ENCODE data around the gene CDKN2D.

CDKN2D gene

GRCh38 chr19:10568826-10569651 is at the start of gene CDKN2D:
CDKN2D (minus strand) TSS chr19:10568979; CDS start chr19:10568653, 326 bp downstream.
- DNase-seq = peak; percentile 83

- no peak for DNase-seq
These were observed 48.8 kb upstream of the CDKN2D start for GRCh38 chr19:10617409-10618121.

GRCh38 chr19:10615429-10616023 is 46.7 kb upstream of the CDKN2D start:
- DNase-seq = no peak

GRCh38 chr19:10612499-10613119 is 43.8 kb upstream of the CDKN2D start:
- DNase-seq = no peak

GRCh38 chr19:10611907-10612306 is 43.1 kb upstream of the CDKN2D start:
- no peak for DNase-seq

- DNase-seq = no peak
These were observed 35.7 kb upstream of the CDKN2D start for GRCh38 chr19:10604460-10604980.

- DNase-seq = no peak
These were observed 35.2 kb upstream of the CDKN2D start for GRCh38 chr19:10603873-10604459.

GRCh38 chr19:10603084-10603872 is 34.5 kb upstream of the CDKN2D start:
- DNase-seq = no peak

- peak; percentile 93 for DNase-seq
These were observed 33.7 kb upstream of the CDKN2D start for GRCh38 chr19:10602330-10603083.

GRCh38 chr19:10601999-10602329 is 33.2 kb upstream of the CDKN2D start:
- DNase-seq = no peak

- DNase-seq = no peak
These were observed 31.4 kb upstream of the CDKN2D start for GRCh38 chr19:10600149-10600548.

- DNase-seq = no peak
These were observed 25.2 kb upstream of the CDKN2D start for GRCh38 chr19:10593820-10594637.

- DNase-seq = no peak
These were observed 24.4 kb upstream of the CDKN2D start for GRCh38 chr19:10593148-10593547.

- no peak for DNase-seq
These were observed 19.0 kb upstream of the CDKN2D start for GRCh38 chr19:10587839-10588150.

GRCh38 chr19:10587022-10587838 is 18.5 kb upstream of the CDKN2D start, which contains the start of gene AP1M2:
AP1M2 (minus strand) TSS chr19:10587312; CDS start chr19:10587231, 81 bp downstream.
- DNase-seq = no peak

GRCh38 chr19:10586396-10586795 is 17.6 kb upstream of the CDKN2D start:
- DNase-seq = no peak

- DNase-seq = no peak
These were observed 14.4 kb upstream of the CDKN2D start for GRCh38 chr19:10583036-10583776.

GRCh38 chr19:10582091-10582490 is 13.3 kb upstream of the CDKN2D start:
- no peak for DNase-seq

All from 8988T (cell line).